Suprapubic skin (tissue), 3 donors: ENCODE data around the gene SOX5.

Experiments used
- POLR2A ChIP-seq, 2 donors: fragments of 450-650 bp; IDR thresholded peaks; one replicate each; pipeline ENCODE4 v1.6.1; 2017; ENCODE audit warnings: antibody characterized with exemption in 2 of 2, mild to moderate bottlenecking in 2 of 2, moderate library complexity in 2 of 2
- TF ChIP-seq, protein P1 (sequence below), 2 donors: fragments of 200-600 bp in 1 of 2; fragments of 450-650 bp in 1 of 2; sonication (generic) in 1 of 2; IDR thresholded peaks; one replicate each; pipeline ENCODE4 v1.5.1; 2016 to 2019; ENCODE audit warnings: antibody characterized with exemption in 2 of 2, mild to moderate bottlenecking in 1 of 2, moderate library complexity in 1 of 2

DNA sequence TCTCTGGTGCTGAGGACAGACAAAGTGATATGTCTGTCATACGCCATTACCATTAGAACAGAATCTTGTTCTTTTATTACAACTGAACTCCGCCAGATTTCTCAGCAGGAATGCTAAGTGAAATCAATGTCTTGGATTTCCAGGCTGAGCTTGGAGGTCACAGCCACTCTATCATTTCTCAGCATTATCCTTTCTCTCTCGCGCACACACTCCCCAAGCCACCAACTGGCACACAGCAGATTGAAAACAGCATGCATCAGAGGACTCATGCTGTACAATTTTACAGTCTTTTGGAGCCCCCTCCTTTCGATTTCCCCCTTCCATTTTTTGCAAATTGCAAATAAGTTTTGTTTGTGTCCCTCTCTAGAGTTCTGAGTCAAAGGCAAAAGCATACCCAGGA lies 348.6 kb downstream of the SOX5 start:
- TF ChIP-seq, protein P1, sequence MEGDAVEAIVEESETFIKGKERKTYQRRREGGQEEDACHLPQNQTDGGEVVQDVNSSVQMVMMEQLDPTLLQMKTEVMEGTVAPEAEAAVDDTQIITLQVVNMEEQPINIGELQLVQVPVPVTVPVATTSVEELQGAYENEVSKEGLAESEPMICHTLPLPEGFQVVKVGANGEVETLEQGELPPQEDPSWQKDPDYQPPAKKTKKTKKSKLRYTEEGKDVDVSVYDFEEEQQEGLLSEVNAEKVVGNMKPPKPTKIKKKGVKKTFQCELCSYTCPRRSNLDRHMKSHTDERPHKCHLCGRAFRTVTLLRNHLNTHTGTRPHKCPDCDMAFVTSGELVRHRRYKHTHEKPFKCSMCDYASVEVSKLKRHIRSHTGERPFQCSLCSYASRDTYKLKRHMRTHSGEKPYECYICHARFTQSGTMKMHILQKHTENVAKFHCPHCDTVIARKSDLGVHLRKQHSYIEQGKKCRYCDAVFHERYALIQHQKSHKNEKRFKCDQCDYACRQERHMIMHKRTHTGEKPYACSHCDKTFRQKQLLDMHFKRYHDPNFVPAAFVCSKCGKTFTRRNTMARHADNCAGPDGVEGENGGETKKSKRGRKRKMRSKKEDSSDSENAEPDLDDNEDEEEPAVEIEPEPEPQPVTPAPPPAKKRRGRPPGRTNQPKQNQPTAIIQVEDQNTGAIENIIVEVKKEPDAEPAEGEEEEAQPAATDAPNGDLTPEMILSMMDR (IDR thresholded peaks at IDR 0.05) = no peak
- TF ChIP-seq POLR2A (IDR thresholded peaks at IDR 0.05) = no peak
